T-helper 2 cell (primary cell): ENCODE results near the gene IFNG.
"Not testable (repeated sequence)": the region's sequence is repeated elsewhere in the genome, so short reads cannot be mapped to it uniquely, and the experiment has no call there.

ENCODE experiments used
- DNase-seq, 5 experiments: peaks; one replicate each; pipeline versions ENCODE4 v3.0.0 to v3.0.0-alpha.2; 2012 to 2022
- total RNA-seq, 2 donors: gene quantifications; one replicate each; lab custom pipeline; 2026; lab: John Stamatoyannopoulos, UW

The IFNG gene
- 0.94 to 5.6 reads per million in 2 donors for total RNA-seq

DNA sequence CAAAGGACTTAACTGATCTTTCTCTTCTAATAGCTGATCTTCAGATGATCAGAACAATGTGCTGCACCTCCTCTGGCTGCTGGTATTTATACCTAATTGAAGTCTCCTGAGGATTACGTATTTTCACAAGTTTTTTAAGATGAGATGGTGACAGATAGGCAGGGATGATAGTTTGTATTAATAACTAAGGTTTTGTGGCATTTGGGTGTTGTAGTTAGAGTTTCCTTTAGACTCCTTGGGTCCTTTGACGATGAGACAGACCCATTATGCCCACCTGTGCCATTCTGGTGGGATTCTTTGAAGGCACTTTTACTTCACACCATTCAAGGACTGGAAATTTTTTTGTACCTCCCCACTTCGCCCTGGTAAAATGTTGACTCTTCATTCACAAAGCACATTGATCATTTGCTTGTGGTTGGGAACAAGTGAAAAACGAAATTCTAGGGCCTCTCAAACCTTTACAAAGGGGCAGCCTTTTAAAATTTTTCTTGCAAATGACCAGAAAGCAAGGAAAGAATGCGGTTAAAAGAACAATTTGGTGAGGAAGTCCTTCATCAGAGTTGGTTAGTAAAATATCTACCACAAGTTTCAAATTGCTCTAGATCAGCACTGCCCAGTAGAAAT lies at the start of gene IFNG:
TSS of gene IFNG (minus strand) at position 60 of the 624 bp plus-strand sequence. CDS start 125 bp downstream, outside the sequence.
- peak in 2 of 5 experiments; percentile 10 to 67 for DNase-seq

DNA sequence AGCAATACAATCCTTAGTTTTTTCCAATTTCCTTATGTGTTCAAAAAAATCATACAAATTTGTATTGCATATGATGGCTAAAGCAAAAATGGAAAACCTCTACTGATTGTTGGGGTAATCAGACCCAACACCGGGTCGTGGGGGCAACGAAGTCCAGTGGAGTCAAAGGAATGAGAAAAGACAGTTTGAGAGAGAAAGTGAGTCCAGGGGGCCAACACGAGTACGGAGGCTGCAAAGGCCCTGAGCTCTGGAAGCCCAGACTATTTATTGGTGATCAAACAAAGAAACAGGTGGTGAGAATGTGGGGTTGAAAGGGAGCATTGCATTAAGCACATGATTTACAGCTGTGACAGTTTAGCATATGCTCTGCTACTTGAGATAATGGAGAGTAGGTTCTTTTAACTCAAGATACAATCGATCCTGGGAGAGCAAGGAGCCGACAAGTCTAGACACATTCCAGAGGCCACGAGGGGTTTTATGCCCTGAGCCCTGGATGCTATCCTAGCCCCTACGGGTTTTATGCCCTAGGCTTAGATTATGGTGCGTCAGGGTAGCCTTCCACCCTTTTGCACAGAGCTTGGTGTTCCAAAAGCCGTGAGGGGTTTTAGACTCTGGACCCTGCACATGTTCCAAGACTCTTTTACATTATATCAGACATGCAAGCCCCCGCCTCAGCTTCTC lies 49.6 kb upstream of the IFNG start:
- DNase-seq = not testable (repeated sequence)

DNA sequence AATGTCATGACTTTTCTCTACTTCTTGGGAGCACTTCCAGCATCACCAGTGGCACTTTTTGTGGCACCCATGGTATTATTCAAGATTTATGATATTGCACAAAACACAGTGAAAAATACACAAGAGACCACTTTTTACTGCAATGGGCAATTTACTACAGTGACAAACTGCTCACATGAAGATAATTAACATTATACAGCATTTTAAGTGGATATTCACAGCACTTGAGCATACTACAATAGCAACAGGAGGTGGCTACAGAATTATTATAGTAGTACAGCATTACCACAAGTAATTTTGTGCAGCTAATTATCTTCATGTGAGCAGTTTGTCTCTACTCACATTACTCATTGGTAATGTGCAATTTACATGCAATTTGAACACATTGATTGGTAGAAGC lies 47.7 kb upstream of the IFNG start:
- DNase-seq = no peak

DNA sequence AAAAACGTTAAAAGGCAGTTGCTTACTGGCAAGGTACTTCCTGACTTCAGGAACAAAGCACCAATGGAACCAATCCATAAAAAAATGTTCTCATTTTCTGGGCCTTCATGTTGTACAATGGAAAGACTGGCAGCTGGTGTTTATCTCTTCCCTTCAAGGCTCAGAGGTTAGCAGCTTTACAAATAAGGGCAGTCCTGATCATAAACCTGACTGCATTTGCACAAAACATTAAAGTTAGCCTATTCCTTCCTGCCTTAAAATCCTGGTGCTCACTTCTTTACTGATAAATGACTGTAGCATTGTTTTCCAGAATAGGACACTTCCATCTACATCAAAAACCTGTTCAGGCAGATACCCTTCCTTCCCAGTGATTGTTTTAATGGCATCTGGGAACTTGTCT lies 46.9 kb upstream of the IFNG start:
- no peak for DNase-seq

DNA sequence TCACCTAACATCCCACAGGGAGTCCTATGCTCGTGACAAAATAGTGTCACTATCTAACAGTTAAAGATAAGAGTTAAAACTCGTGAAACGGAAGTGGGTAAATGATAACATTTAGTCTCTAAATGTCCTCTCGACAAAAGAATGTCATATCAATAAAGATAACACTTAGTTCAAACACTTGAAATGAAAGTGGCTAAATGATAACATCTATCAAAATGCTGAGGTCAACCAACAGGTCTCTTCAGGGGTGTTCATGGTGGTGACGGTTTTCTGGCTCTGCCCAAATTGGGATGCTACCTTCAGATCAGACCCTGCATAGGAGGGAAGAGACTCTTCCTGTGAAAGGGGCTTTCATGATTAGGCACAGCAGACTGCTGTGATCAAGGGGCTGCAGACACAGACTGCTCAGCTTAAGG lies 43.9 kb upstream of the IFNG start:
- peak in 2 of 5 experiments; percentile 41 to 91 for DNase-seq

DNA sequence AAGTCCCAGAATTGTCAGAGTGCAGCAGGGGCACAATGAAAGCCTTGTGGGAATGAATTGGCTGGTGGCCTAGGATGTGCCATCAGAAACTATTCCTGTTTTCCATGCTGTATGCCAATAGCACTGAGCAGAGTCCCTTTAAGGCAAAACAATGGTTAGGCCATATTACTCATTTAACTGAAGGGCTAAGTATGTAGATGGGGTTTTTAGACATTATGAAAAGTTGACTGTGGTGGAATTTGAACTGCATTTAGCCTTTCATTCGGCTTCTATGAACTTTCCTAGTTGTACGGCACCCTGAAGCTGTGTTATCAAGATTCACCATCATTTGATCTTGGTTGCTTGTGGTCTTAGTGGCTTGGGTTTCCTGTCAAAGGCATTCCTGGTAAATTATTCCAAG lies 41.3 kb upstream of the IFNG start:
- DNase-seq = peak in 1 of 5 experiments; percentile 4

DNA sequence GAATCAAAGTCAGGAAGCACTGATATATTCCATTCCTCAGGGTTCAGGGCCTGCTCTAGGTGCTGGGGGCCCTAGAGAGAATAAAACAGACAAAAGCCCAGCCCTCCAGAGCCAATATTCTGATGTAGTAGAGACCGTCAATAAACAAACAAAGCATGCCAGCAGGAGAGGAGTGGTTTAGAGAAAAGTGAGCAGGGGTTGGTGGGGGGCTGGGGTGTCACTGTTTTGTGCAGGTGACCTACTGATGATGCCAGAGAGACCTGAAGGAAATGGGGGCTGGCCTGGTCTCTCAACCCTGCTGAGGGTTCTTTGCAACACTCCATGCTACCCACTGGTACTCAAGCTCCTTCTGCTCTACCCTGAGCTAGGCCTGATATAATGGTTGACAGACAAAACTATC lies 39.6 kb upstream of the IFNG start:
- DNase-seq = no peak

DNA sequence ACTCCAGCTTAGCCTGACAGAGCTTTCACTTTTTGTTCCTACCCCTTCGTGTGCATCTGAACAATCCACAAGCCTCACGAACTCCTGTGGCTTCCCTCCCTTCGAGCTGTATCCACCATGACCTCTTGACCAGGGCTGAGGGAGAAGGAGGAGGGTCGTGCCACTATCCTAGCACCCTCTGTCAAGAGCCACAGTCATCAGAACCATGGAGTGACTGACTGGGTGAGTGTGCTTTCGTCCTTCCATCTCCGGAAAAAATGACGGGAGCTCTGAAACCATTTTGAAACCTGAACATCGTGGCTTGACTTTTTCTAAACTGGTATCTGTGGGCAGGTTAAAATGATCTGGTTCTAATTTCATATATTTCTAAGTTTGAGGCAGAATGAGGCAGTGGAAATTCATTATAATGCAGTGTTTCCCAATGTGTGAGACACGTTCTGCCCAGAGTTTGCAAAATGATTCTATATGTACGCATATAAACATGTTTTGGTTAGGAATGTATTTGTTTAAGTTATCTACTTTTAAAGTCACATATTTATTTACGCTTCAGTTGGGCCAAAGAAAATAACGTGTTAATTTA lies 39.1 kb upstream of the IFNG start:
- no peak for DNase-seq

DNA sequence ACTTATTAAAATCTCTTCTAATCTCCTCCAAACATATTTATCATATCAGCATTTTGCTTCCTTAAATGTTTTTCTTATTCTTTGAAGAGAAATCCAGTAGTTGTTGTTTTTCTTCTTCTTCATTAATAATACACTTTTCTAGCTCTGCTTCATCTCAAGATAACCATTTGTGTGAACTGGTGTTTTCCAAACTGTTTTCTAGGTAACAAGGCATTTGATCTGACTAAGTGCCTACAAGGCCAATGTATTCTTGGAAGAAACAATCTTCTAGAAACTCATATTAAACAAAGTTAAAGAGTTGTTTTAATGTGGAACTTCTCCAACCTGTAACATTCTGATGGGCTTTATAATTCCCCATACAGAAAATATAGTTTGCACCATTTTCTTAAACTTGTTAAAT lies 30.8 kb upstream of the IFNG start:
- DNase-seq = no peak

DNA sequence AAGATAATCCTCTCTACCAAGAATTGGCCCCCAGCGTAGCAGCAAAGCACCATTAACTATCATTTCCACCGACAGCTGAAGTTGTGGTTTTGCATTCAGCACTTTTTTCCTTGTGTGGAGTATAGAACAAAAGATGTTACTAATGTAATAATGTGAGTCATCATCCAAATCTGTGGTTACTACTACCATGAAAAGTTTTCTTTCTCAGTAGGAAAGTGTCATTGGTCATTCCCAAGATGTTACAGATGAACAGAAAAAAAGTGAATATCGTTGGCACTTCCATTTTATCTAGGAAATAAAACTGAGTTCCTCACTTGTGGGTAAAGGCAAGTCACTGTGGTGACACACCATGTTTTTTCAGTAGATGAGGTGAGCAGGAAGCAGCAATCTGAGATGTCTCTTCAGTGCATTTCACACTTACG lies 30.3 kb upstream of the IFNG start:
- peak in 2 of 5 experiments; percentile 28 to 48 for DNase-seq

DNA sequence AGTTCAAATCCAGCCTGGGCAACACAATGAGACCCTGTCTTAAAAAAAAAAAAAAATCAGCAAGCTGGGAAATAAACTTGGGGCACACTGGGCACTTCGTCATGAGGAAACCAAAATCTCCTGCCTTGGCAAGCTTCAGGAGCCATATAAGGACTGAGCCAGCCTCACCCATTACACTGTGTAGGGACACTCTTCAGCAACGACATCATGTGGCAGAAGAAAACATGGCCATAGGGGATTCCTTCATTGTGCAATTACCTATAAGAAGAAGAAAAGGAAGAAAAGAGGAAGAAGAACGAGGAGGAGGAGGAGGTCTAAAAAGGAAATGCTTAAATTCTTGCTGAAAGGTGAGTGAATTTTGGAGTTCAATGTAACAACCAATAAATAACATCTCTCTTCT lies 26.1 kb upstream of the IFNG start:
- no peak for DNase-seq

DNA sequence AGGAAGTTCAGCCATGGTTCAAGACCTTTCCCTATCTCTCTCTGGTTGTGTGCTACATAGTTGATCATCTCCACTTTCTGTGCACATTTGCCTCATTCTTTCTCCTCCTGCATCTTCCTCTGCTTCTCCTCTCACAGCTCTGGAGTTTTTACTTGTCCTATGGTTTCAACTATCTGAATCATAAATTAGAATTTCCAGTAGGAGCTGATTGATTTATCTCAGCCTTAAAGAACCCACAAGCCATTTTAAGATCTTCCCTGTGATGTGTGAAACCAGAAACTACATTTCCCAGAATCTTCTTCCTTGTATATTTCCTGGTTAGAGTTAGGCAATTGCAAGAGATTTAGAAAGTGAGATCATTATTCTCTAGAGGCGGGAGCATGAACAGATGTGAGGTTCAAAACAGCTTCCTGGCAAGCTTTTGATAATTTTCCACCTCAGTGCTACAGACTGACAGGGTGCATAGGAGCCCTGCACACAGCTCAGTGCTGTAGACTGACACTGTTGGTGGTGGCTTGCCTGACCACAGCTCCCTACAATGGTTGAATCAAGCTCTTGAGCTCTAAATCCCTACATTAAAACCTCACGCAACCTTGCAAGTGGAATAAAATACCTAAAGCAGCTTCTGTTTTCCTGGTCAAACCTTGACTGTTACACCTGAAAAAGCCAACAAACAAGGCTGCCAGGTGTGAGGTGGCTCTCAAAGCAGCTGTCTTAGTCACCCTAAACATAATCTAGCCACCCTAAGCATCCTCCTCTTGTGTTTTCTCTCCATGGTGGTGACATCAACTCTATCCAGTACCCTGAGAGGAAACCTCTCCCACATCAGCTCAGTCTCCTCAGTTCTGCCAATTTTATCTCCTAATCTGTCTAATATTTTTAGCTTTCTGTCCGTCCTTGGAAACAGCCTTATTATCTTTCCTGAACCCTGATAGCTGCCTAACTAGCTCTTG lies 21.5 kb upstream of the IFNG start:
- DNase-seq = peak in 2 of 5 experiments; percentile 25 to 65

DNA sequence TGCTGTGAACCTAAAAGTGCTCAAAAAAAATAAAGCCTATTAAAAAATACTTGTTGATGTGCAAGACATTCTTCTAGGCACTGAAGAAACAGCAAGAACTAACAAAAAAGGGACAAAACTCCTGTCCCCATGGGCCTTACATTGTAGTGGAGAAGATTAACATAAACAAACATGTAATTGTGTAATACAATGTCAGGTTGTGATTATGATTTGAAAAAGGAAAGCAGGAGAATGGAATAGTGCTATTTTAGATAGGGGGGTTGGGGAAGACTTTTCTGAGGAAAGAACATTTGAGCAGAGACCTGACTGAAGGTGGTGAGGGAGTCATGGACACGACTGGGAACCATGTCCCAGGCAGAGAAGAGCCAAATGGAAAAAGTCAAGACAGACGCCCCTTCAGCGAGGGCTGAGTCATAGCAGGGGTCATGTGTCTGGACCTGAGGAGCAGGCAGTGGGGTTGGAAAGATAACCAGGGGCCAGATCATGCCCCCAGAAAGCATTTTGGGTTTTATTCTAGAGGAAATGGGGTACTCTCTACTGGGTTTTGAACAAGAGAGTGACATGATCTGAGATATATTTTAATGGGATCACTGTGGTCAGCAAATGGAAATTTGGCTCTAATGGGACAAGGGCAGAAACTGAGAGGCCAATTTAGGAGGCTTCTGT lies 19.4 kb upstream of the IFNG start:
- DNase-seq = no peak

DNA sequence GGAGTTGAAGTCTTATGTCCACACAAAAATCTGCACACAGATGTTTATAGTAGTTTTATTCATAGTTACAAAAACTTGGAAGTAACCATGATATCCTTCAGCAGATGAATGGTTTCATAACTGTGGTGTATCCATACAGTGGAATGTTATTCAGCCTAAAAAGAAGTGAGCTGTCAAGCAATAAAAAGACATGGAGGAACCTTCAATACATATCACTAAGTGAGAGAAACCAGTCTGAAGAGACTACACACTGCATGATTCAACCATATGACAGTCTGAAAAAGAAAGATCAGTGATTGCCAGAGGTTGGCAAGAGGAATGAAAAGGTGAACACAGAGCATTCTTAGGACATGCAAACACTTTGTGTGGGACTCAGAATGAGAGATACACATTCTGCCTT lies 18.6 kb upstream of the IFNG start:
- DNase-seq = no peak

DNA sequence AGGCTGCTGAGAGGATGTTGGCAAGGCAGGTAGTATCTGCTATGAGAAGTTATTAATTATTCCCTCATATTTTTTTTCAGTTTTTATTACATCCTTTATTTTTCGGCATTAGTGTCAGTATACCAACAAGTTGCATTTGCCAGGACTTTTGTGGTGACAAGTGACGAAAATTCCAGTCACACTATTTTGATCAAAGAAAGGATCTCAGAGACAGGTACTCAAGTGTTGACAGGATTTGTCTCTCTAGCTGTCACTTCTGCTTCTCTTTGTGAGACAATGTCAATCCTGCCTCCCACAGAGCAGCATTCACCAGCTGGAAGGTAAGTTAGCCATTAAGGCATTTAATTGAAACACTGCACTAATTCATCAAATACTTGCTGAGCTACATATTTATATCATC lies 18.0 kb upstream of the IFNG start:
- DNase-seq = no peak

DNA sequence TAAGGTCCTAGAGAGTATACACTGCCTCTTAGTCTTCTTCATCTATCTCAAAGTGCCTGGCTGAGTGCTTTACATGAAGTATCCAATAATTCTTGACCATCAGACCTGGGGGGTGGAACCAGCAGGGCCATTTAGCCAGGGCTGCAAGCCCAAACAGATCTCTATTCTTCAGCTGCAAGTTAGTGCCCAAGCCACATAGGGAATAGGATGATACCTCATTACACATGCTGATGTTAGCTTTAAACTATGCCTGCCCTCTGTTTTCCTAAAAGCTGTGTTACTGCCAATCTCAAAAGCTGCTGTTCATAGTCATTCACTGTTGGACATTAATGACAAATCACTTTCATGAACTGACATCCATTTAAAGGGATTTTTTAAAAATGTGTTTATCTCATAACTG lies 16.7 kb upstream of the IFNG start:
- no peak for DNase-seq

DNA sequence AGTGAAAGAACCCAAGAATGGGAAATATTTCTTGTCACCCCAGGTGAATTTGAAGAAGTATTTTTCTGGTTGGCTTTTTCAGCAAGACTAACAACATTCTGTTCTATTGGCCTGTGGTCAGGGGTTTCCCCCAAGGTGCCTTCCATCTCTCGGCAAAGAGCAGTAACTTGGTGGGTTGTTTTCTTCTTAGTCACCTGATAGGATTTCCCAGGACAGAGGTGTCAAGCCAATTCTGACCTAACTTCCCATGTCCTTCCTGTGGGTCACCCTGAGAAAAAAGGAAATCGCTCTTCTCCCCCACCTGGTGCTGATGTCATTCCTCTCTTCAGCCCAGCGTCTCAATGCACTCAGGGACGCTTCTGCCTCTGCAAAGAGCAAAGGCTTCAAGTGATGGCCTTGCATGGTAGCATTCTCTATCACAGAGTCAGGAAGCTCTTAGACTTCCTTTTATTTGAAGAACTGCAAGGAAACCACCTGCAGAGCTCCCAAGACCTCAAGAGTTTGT lies 16.1 kb upstream of the IFNG start:
- DNase-seq = peak in 4 of 5 experiments; percentile 15 to 82 (median 40)

DNA sequence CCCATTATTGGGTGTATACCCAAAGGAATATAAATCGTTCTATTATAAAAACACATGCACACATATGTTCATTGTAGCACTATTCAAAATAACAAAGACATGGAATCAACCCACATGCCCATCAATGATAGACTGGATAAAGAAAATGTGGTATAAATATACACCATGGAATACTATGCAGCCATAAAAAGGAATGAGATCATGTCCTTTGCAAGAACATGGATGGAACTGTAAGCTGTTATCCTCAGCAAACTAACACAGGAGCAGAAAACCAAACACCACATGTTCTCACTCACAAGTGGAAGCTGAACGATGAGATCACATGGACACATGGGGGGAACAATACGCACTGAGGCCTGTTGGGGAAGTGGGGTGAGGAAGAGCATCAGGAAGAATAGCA lies 15.2 kb upstream of the IFNG start:
- DNase-seq = not testable (repeated sequence)

DNA sequence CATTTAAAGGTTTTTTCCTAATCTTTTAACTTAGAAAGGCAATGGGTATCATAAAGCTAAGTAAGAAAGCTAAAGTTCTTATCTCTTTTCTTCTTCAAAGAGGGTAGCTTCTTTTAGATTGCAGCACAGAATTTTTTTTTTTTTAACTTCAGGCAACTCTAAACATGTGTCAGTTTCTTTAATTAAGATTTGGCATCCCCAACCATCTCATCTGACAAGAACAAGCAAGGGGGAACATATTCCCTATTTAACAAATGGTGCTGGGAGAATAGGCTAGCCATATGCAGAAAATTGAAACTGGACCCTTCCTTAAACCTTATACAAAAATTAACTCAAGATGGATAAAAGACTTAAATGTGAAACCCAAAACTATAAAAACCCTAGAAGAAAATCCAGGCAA lies 14.3 kb upstream of the IFNG start:
- DNase-seq = no peak

DNA sequence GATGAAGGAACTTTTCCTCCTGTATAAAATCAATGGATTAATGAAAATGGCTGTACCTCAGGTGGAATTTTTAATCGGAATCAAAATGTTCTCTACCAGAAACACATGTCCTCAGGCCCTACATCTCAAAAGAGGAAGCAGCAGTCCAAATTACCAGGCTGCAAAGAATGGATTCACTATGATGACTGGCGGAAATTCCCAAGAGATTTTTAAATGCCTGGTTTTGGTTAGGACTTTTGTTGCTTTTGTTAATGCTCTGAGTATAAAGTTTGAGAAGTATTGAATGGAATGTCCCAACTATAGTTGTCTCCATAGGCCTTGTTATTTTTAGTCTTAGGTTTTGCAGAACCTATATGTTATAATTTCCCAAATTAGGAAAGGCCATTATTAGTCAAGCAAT lies 11.2 kb upstream of the IFNG start:
- DNase-seq = no peak

DNA sequence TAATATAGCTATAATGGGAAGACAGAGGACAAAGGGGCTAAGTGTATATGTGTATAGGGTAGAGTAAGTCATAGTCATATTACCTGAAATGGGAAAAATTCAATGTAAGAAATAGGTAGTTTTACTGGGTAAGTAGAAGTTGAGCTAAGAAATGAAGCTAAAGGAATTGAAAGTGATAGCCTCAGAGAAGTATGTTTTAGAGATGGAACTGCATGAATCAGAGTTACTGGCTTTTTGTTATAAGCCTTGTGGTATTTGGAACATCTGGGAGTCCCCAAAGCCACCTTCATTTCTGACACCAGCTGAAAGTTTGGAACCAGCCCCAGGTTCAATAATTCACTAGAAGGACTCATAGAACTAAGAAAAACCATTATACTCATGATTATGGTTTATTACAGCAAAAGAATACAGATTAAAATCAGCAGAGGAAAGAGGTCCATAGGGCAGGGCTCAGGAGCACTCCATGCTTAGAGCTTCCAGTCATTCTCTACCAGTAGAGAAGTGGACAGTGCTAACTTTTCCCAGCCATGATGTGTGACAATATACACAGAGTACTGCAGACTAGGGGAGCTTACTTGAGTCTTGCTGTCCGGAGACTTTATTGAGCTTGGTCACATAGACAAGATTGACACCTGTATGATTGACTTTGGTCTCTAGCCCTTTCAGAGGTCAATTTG lies 9.8 kb upstream of the IFNG start:
- DNase-seq = no peak
